ENCODE results near the gene RHBDF1. TPM values are rescaled to one million over a fixed set of nuclear protein-coding genes. Genes with fewer than 3 reads are reported as not detected.

The RHBDF1 gene
- total RNA-seq (2014; rRNA removed) (23.3 and 26.3 TPM in 2 replicates), Bru-seq, nascent RNA (percentile 63 among the genes with signal in this experiment), BruChase-seq, experiment 1, labeled RNA remaining after a 6-hour chase (percentile 84 among the genes with signal in this experiment), BruChase-seq, experiment 2, labeled RNA remaining after a 2-hour chase (percentile 78 among the genes with signal in this experiment)
- long read RNA-seq, transcript RHBDF1-201 (18 exons, 2,992 nt): major isoform, 30 of 144 reads
- long read RNA-seq, partial matches to known transcripts: 56 of 144 reads
- long read RNA-seq, other reads (novel, unspliced or antisense): 58 of 144 reads

DNA sequence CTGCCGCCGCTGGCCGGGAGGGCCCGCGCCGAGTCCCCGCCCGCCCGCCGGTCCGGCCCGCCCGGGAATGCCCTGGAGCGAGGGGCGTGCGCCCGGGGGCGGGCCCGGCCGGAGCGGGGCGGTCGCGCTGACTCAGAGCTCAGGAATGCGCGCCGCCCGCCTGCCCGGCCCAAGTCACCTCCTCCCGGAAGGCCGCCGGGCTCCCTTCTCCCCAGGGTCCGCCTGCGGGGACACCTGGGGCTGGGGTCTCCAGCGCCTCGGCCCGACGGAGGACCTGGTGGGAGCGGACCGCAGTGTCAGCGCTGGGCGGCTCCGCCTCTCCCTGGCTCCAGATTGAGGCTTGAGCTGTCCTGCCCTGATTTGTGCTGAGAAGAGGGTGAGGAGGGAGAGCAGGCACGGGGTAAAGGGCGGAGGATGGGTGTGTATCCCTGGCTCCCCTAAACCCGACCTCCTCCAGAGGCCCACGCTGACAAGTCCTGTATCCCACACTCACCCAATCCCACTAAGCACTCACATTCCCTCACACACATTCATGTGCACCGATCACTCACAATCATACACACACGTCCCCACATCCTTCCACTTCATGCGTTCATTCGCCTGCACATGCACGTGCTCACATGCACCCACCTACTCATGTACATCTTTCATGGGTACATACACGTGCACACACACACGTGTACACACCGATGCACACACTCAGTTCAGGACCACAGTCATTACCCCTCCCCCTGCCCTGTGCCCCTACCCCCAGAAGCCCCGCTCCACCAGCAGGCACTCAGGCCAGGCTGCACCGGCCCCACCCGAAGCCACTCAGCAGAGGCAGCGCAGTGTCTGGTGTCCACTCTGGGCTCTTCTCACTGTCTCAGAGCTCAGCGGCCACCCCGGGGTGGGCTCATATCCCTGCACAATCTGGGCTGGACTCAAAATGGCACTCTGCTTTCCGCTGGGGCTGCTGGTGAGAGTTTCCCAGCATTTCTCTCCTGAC, at the start of gene RHBDF1:
RHBDF1 (minus strand) TSS at position 71 of the 988 bp plus-strand sequence. CDS start 7,616 bp downstream, outside the sequence.
- ATAC-seq (peak; percentile 39), DNase-seq (peak; percentile 63)
- Histone ChIP-seq H3K9ac (ENCODE audit: low read length) (peak within 1 kb of the TSS; percentile 65), H3K36me3 (ENCODE audit: low read depth, low read length) (no peaks in the 10 kb centered on the region), H3K27ac (ENCODE audit: low read length) (peak within 1 kb of the TSS; percentile 25), H3K4me1 (ENCODE audit: insufficient read depth, low read length) (peaks cover 43% of the 10 kb centered on the region), H3K27me3 (ENCODE audit: low read length) (no peaks in the 10 kb centered on the region), H3K9me3 (ENCODE audit: low read length) (no peaks in the 10 kb centered on the region), H3K9me2 (replicated peaks; ENCODE audit: low read length) (no peaks in the 10 kb centered on the region), H3K4me3 (ENCODE audit: low read length) (peak within 1 kb of the TSS; percentile 73), H2AFZ (ENCODE audit: low read length) (peak within 1 kb of the TSS; percentile 55), H4K20me1 (ENCODE audit: low read length) (no peaks in the 10 kb centered on the region), H3K79me2 (ENCODE audit: low read length) (peaks cover 22% of the 10 kb centered on the region), H3F3A (ENCODE audit: low read length, unreplicated experiment) (no peaks in the 10 kb centered on the region), H3K4me2 (ENCODE audit: low read length) (peak within 1 kb of the TSS; percentile 97)
- TF ChIP-seq EZH2 (IDR thresholded peaks at IDR 0.05; ENCODE audit: low read length, unreplicated experiment) (no peak), EZH2phosphoT487 (IDR thresholded peaks at IDR 0.05; ENCODE audit: borderline replicate concordance, low read length) (no peak)
- TF ChIP-seq, protein P1, sequence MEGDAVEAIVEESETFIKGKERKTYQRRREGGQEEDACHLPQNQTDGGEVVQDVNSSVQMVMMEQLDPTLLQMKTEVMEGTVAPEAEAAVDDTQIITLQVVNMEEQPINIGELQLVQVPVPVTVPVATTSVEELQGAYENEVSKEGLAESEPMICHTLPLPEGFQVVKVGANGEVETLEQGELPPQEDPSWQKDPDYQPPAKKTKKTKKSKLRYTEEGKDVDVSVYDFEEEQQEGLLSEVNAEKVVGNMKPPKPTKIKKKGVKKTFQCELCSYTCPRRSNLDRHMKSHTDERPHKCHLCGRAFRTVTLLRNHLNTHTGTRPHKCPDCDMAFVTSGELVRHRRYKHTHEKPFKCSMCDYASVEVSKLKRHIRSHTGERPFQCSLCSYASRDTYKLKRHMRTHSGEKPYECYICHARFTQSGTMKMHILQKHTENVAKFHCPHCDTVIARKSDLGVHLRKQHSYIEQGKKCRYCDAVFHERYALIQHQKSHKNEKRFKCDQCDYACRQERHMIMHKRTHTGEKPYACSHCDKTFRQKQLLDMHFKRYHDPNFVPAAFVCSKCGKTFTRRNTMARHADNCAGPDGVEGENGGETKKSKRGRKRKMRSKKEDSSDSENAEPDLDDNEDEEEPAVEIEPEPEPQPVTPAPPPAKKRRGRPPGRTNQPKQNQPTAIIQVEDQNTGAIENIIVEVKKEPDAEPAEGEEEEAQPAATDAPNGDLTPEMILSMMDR (conservative IDR thresholded peaks at IDR 0.05; ENCODE audit: low read depth, low read length): no peak
- CTCF ChIA-PET: no interaction called here
- BruUV-seq (replicated peaks): no TSS peak
- intact Hi-C loops (cut with micrococcal nuclease): no loop called here
- POLR2A ChIA-PET (ENCODE audit: unreplicated experiment): no interaction called here

DNA sequence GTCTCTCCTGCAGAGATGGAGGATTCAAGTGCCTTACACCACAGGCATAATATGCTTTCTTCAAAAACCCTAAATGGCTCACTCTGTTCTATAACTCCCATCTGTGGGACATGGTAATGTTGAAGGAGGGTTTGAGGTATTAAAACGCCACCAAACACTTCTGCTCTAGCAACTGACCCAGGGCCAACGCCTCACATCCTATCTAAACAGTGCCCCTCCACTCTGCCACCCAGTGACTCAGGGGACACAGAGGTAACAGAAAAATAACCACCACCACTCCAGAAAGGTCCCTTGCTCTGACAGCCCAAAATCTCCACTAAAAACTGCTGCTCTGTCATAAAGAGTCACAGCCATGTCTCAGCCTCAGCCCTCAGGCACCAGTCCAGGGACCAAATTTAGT, 48.3 kb upstream of the RHBDF1 start:
- TSS peak; percentile 12 for BruUV-seq (replicated peaks)
- H3K79me2 ChIP-seq (ENCODE audit: low read length): no peaks in the 10 kb centered on the region
- no peaks in the 10 kb centered on the region for H3F3A ChIP-seq (ENCODE audit: low read length, unreplicated experiment)
- no peak for TF ChIP-seq EZH2 (IDR thresholded peaks at IDR 0.05; ENCODE audit: low read length, unreplicated experiment)
- no peak for TF ChIP-seq EZH2phosphoT487 (IDR thresholded peaks at IDR 0.05; ENCODE audit: borderline replicate concordance, low read length)
- TF ChIP-seq, protein P1 (conservative IDR thresholded peaks at IDR 0.05; ENCODE audit: low read depth, low read length): no peak
- no peak overlapping the region for H3K27ac ChIP-seq (ENCODE audit: low read length)
- H3K4me2 ChIP-seq (ENCODE audit: low read length): no peak overlapping the region
- no peaks in the 10 kb centered on the region for H3K9me3 ChIP-seq (ENCODE audit: low read length)
- no peak overlapping the region for H2AFZ ChIP-seq (ENCODE audit: low read length)
- H3K27me3 ChIP-seq (ENCODE audit: low read length): no peaks in the 10 kb centered on the region
- H3K9ac ChIP-seq (ENCODE audit: low read length): no peak overlapping the region
- intact Hi-C loops (cut with micrococcal nuclease): no loop called here
- H3K9me2 ChIP-seq (replicated peaks; ENCODE audit: low read length): no peaks in the 10 kb centered on the region
- no peaks in the 10 kb centered on the region for H3K4me1 ChIP-seq (ENCODE audit: insufficient read depth, low read length)
- POLR2A ChIA-PET (ENCODE audit: unreplicated experiment): no interaction called here
- no peak overlapping the region for H3K4me3 ChIP-seq (ENCODE audit: low read length)
- CTCF ChIA-PET: no interaction called here
- H3K36me3 ChIP-seq (ENCODE audit: low read depth, low read length): 0 out of 2 replicates have a peak, but pooled peaks cover 3% of the 10 kb centered on the region
- no peaks in the 10 kb centered on the region for H4K20me1 ChIP-seq (ENCODE audit: low read length)
- ATAC-seq (no peak), DNase-seq (no peak)
